DOHH2 (cell line): ENCODE data around the gene NINJ1.

Experiments
- CTCF ChIP-seq: fragments of 200-600 bp; sonication (generic); IDR thresholded peaks from one replicate; pipeline ENCODE4 v1.5.1; 2014; ENCODE audit warnings: antibody characterized with exemption, mild to moderate bottlenecking, low read depth, low read length; ENCODE audit not compliant: poor library complexity, severe bottlenecking
- EZH2phosphoT487 ChIP-seq: fragments of 200-600 bp; sonication (generic); IDR thresholded peaks from 2 replicates; pipeline ENCODE4 v1.6.1; 2017; ENCODE audit warnings: borderline replicate concordance, mild to moderate bottlenecking, antibody characterized with exemption, low read length, moderate library complexity, mixed read lengths

- TF ChIP-seq CTCF (no peak), EZH2phosphoT487 (no peak)
These were observed 33.8 kb downstream of the NINJ1 start for GRCh38 chr9:93100276-93100636.
